Mesendoderm (in vitro differentiated cells): ENCODE data around the gene RAB6D.
"Not testable (repeated sequence)": the region's sequence is repeated elsewhere in the genome, so short reads cannot be mapped to it uniquely, and the experiment has no call there.

Experiments used
- DNase-seq: peaks from one replicate; pipeline ENCODE4 v3.0.0; 2013
- H2AK5ac ChIP-seq: 2 replicates; pipeline ENCODE4 v1.6.1; 2013; ENCODE audit warnings: low read length, inconsistent platforms
- H2BK120ac ChIP-seq: 2 replicates; pipeline ENCODE4 v1.6.1; 2013; ENCODE audit warnings: low read depth, mild to moderate bottlenecking, low read length, moderate library complexity, mixed read lengths
- H2BK15ac ChIP-seq: replicated peaks from 2 replicates; pipeline ENCODE4 v1.6.1; 2013; ENCODE audit warnings: low read depth, mild to moderate bottlenecking, moderate library complexity
- H2BK5ac ChIP-seq: 2 replicates; pipeline ENCODE4 v1.6.1; 2013; ENCODE audit warnings: low read length, inconsistent platforms
- H3K18ac ChIP-seq: 2 replicates; pipeline ENCODE4 v1.6.1; 2013; ENCODE audit warnings: mild to moderate bottlenecking, low read length, mixed read lengths
- H3K23ac ChIP-seq: one replicate; pipeline ENCODE4 v1.6.1; 2013; ENCODE audit warnings: low read length
- H3K27ac ChIP-seq: 2 replicates; pipeline ENCODE4 v1.5.1; 2013; ENCODE audit warnings: low read depth, mild to moderate bottlenecking, inconsistent platforms, low read length, moderate library complexity
- H3K27me3 ChIP-seq: 2 replicates; pipeline ENCODE4 v1.6.1; 2013; ENCODE audit warnings: low read length, control low read depth, mild to moderate bottlenecking, inconsistent platforms; ENCODE audit not compliant: insufficient read depth, poor library complexity
- H3K36me3 ChIP-seq: 2 replicates; pipeline ENCODE4 v1.6.1; 2013; ENCODE audit warnings: low read length, inconsistent platforms; ENCODE audit not compliant: control insufficient read depth, insufficient read depth
- H3K4ac ChIP-seq: one replicate; pipeline ENCODE4 v1.6.1; 2013; ENCODE audit warnings: low read depth, mild to moderate bottlenecking, low read length, moderate library complexity
- H3K4me1 ChIP-seq: 2 replicates; pipeline ENCODE4 v1.6.1; 2013; ENCODE audit warnings: low read depth, low read length, inconsistent platforms; ENCODE audit not compliant: control insufficient read depth
- H3K4me2 ChIP-seq: 2 replicates; pipeline ENCODE4 v1.6.1; 2013; ENCODE audit warnings: low read length
- H3K4me3 ChIP-seq: 2 replicates; pipeline ENCODE4 v1.5.1; 2013; ENCODE audit warnings: mild to moderate bottlenecking, low read length
- H3K56ac ChIP-seq: one replicate; pipeline ENCODE4 v1.6.1; 2013; ENCODE audit warnings: low read length
- H3K79me1 ChIP-seq: 2 replicates; pipeline ENCODE4 v1.6.1; 2013; ENCODE audit warnings: low read length, inconsistent platforms
- H3K79me2 ChIP-seq: 2 replicates; pipeline ENCODE4 v1.6.1; 2013; ENCODE audit warnings: mild to moderate bottlenecking, low read length; ENCODE audit not compliant: control insufficient read depth, insufficient read depth
- H3K9ac ChIP-seq: 2 replicates; pipeline ENCODE4 v1.6.1; 2013; ENCODE audit warnings: low read length, inconsistent platforms
- H4K5ac ChIP-seq: one replicate; pipeline ENCODE4 v1.6.1; 2013; ENCODE audit warnings: low read length
- H4K8ac ChIP-seq: one replicate; pipeline ENCODE4 v1.6.1; 2013; ENCODE audit warnings: low read depth, mild to moderate bottlenecking, control low read depth, low read length, moderate library complexity
- WGBS: extraction: QIAGEN DNeasy Blood & Tissue Kit; methylation state at CpG from one replicate; pipeline ENCODE4 v1.1.7; 2013; ENCODE audit warnings: low lambda C conversion rate, missing lambda C conversion rate; ENCODE audit not compliant: insufficient coverage; ENCODE audit errors: extremely low coverage; 5-methylcytosine and 5-hydroxymethylcytosine counted together

RAB6D gene

GRCh38 chr2:131311001-131311400, 53.0 kb downstream of the RAB6D start:
- not testable (repeated sequence) for H3K79me1 ChIP-seq, H3K56ac ChIP-seq, H3K27ac ChIP-seq, H2AK5ac ChIP-seq, H3K27me3 ChIP-seq, H2BK15ac ChIP-seq, H3K4ac ChIP-seq, H3K23ac ChIP-seq, H4K5ac ChIP-seq, H3K4me1 ChIP-seq, H3K36me3 ChIP-seq, H2BK120ac ChIP-seq, H4K8ac ChIP-seq, H3K79me2 ChIP-seq, DNase-seq, H2BK5ac ChIP-seq, H3K9ac ChIP-seq, H3K18ac ChIP-seq, H3K4me3 ChIP-seq, H3K4me2 ChIP-seq
- WGBS = no CpG with 5 or more reads among the region's 2 CpGs
